H1 (cell line): ENCODE measurements around the gene KCNK13. TPM values are rescaled to one million over a fixed set of nuclear protein-coding genes. Genes with fewer than 3 reads are reported as not detected.

Experiments used
- CTCF ChIA-PET: fragments of 300-600 bp; sonication (Branson Sonifier 250); formaldehyde crosslinking; loops from one replicate; lab custom pipeline; 2021; ENCODE audit not compliant: partially characterized antibody; lab: Charles Lee
- POLR2A ChIA-PET: fragments of 300-600 bp; sonication (Branson Sonifier 250); formaldehyde crosslinking; loops from one replicate; lab custom pipeline; 2021; ENCODE audit warnings: inconsistent platforms; ENCODE audit not compliant: partially characterized antibody; lab: Charles Lee
- DNase-seq, 2 experiments: peaks; one replicate each; pipeline versions ENCODE4 v3.0.0 to v3.0.0-alpha.2; 2010 to 2022; ENCODE audit warnings: low spot score in 2 of 2, low read depth in 1 of 2, mixed read lengths in 1 of 2
- FAIRE-seq: peaks from 2 replicates; lab custom pipeline; 2011; peaks lifted over from hg19 to GRCh38; lab: Jason Lieb, UNC
- H2AFZ ChIP-seq: 2 replicates; pipeline ENCODE4 v1.8.1; 2012; ENCODE audit warnings: low read length, inconsistent platforms
- H2AK5ac ChIP-seq: 2 replicates; pipeline ENCODE4 v1.6.1; 2013; ENCODE audit warnings: low read depth, low read length
- H2BK120ac ChIP-seq: replicated peaks from 2 replicates; pipeline ENCODE3; 2013; ENCODE audit warnings: low read depth, low read length, inconsistent platforms
- H2BK12ac ChIP-seq: 2 replicates; pipeline ENCODE4 v1.6.1; 2013; ENCODE audit warnings: low read depth, low read length
- H2BK15ac ChIP-seq: 2 replicates; pipeline ENCODE4 v1.6.1; 2013; ENCODE audit warnings: low read length
- H2BK20ac ChIP-seq: 2 replicates; pipeline ENCODE4 v1.6.1; 2013; ENCODE audit warnings: low read length
- H2BK5ac ChIP-seq: 2 replicates; pipeline ENCODE4 v1.6.1; 2013; ENCODE audit warnings: low read depth, low read length
- H3K14ac ChIP-seq: 2 replicates; pipeline ENCODE4 v1.6.1; 2013; ENCODE audit warnings: inconsistent platforms; ENCODE audit not compliant: insufficient read length
- H3K18ac ChIP-seq: 2 replicates; pipeline ENCODE4 v1.6.1; 2013; ENCODE audit warnings: low read length; ENCODE audit errors: extremely low read depth
- H3K23ac ChIP-seq: 2 replicates; pipeline ENCODE4 v1.6.1; 2013; ENCODE audit warnings: inconsistent platforms; ENCODE audit not compliant: insufficient read length
- H3K23me2 ChIP-seq: 2 replicates; pipeline ENCODE4 v1.6.1; 2013; ENCODE audit warnings: low read depth, low read length
- H3K27ac ChIP-seq: 2 replicates; pipeline ENCODE4 v1.6.1; 2011; ENCODE audit warnings: low read depth, low read length, inconsistent platforms
- H3K27me3 ChIP-seq, 4 experiments: replicated peaks in 1 of 4; 1 replicate in 1 of 4; 2 replicates in 3 of 4; pipeline versions ENCODE4 v1.6.1 to v1.8.1; 2011 to 2013; ENCODE audit warnings: low read length in 3 of 4, mild to moderate bottlenecking in 3 of 4, inconsistent platforms in 2 of 4, mixed read lengths in 2 of 4, moderate library complexity in 1 of 4; ENCODE audit not compliant: control insufficient read depth in 3 of 4, insufficient read depth in 3 of 4; ENCODE audit errors: extremely low read depth in 1 of 4
- H3K36me3 ChIP-seq, 4 experiments: 2 replicates each; pipeline versions ENCODE4 v1.6.1 to v1.8.1; 2011 to 2013; ENCODE audit warnings: mild to moderate bottlenecking in 4 of 4, low read length in 3 of 4, moderate library complexity in 2 of 4, control low read depth in 1 of 4, inconsistent platforms in 1 of 4; ENCODE audit not compliant: insufficient read depth in 4 of 4, control insufficient read depth in 2 of 4
- H3K4ac ChIP-seq: replicated peaks from 2 replicates; pipeline ENCODE3; 2013; ENCODE audit warnings: low read length, low read depth, mixed read lengths, inconsistent platforms; ENCODE audit not compliant: insufficient read length
- H3K4me1 ChIP-seq, 4 experiments: replicated peaks in 1 of 4; 1 replicate in 1 of 4; 2 replicates in 3 of 4; pipeline versions ENCODE4 v1.6.1 to v1.8.1; 2011 to 2013; ENCODE audit warnings: low read length in 3 of 4, inconsistent platforms in 2 of 4, mixed read lengths in 1 of 4; ENCODE audit not compliant: insufficient read depth in 4 of 4, control insufficient read depth in 3 of 4
- H3K4me2 ChIP-seq, 2 experiments: 2 replicates each; pipeline versions ENCODE4 v1.6.1 to v1.8.1; 2011 to 2013; ENCODE audit warnings: low read depth in 2 of 2, low read length in 2 of 2, control low read depth in 1 of 2, inconsistent platforms in 1 of 2, mild to moderate bottlenecking in 1 of 2; ENCODE audit not compliant: insufficient read depth in 1 of 2
- H3K4me3 ChIP-seq, 4 experiments: fragments of 200-600, 300-600 bp in 1 of 4; sonication (generic), shearing (Covaris generic), sonication (Bioruptor Twin) in 1 of 4; 2 replicates each; pipeline versions ENCODE4 v1.5.1 to v1.8.1; 2011 to 2016; ENCODE audit warnings: low read length in 4 of 4, low read depth in 3 of 4, control low read depth in 2 of 4, inconsistent platforms in 2 of 4, mild to moderate bottlenecking in 2 of 4, mixed read lengths in 1 of 4, moderate library complexity in 1 of 4; ENCODE audit not compliant: insufficient read depth in 2 of 4; ENCODE audit errors: extremely low read depth in 1 of 4
- H3K56ac ChIP-seq: replicated peaks from 2 replicates; pipeline ENCODE3; 2013; ENCODE audit warnings: low read depth, mild to moderate bottlenecking, mixed read lengths, low read length, inconsistent platforms; ENCODE audit not compliant: insufficient read length
- H3K79me1 ChIP-seq: 2 replicates; pipeline ENCODE4 v1.6.1; 2013; ENCODE audit warnings: low read depth, low read length, control low read depth
- H3K79me2 ChIP-seq, 2 experiments: 2 replicates each; pipeline versions ENCODE4 v1.6.1 to v1.8.1; 2012 to 2013; ENCODE audit warnings: low read length in 2 of 2, mild to moderate bottlenecking in 2 of 2, inconsistent platforms in 1 of 2; ENCODE audit not compliant: insufficient read depth in 2 of 2, control insufficient read depth in 1 of 2
- H3K9ac ChIP-seq, 4 experiments: replicated peaks in 1 of 4; 1 replicate in 1 of 4; 2 replicates in 3 of 4; pipeline versions ENCODE4 v1.6.1 to v1.8.1; 2011 to 2013; ENCODE audit warnings: low read depth in 3 of 4, low read length in 3 of 4, control low read depth in 2 of 4, mild to moderate bottlenecking in 2 of 4, moderate library complexity in 2 of 4, inconsistent platforms in 1 of 4; ENCODE audit errors: extremely low read depth in 1 of 4
- H3K9me3 ChIP-seq, 2 experiments: 2 replicates each; pipeline versions ENCODE4 v1.6.1 to v1.8.1; 2012 to 2013; ENCODE audit warnings: mild to moderate bottlenecking in 2 of 2, moderate library complexity in 2 of 2, control low read depth in 1 of 2, inconsistent platforms in 1 of 2, low read depth in 1 of 2, low read length in 1 of 2, mixed read lengths in 1 of 2; ENCODE audit not compliant: insufficient read depth in 2 of 2
- H4K20me1 ChIP-seq, 2 experiments: replicated peaks in 1 of 2; 2 replicates each; pipeline versions ENCODE3 to v1.8.1; 2011 to 2013; ENCODE audit warnings: inconsistent platforms in 2 of 2, low read length in 2 of 2, mild to moderate bottlenecking in 1 of 2; ENCODE audit not compliant: insufficient read depth in 2 of 2, control insufficient read depth in 1 of 2
- H4K5ac ChIP-seq: 2 replicates; pipeline ENCODE4 v1.6.1; 2013; ENCODE audit warnings: low read length, low read depth, mixed read lengths, inconsistent platforms; ENCODE audit not compliant: insufficient read length
- H4K8ac ChIP-seq: 2 replicates; pipeline ENCODE4 v1.8.0; 2013; ENCODE audit warnings: mild to moderate bottlenecking, moderate library complexity, low read length, inconsistent platforms; ENCODE audit not compliant: insufficient read depth; ENCODE audit errors: extremely low read depth
- H4K91ac ChIP-seq: replicated peaks from 2 replicates; pipeline ENCODE3; 2013; ENCODE audit warnings: low read length, mixed read lengths, inconsistent platforms; ENCODE audit not compliant: insufficient read length
- CTCF ChIP-seq, 3 experiments: IDR thresholded peaks; 1 replicate in 2 of 3; 2 replicates in 1 of 3; pipeline versions ENCODE4 v1.5.1 to v1.6.1; 2011; ENCODE audit warnings: low read length in 3 of 3, mild to moderate bottlenecking in 3 of 3, inconsistent platforms in 2 of 3, low read depth in 1 of 3, moderate library complexity in 1 of 3; ENCODE audit not compliant: insufficient read depth in 1 of 3; ENCODE audit errors: control extremely low read depth in 1 of 3
- E2F6 ChIP-seq: IDR thresholded peaks from 2 replicates; pipeline ENCODE4 v1.6.1; 2012; ENCODE audit warnings: inconsistent platforms
- EZH2 ChIP-seq: fragments of 200-600 bp; sonication (generic); IDR thresholded peaks from 2 replicates; pipeline ENCODE4 v1.7.1; 2012; ENCODE audit warnings: low read depth, mild to moderate bottlenecking, moderate library complexity, low read length, inconsistent platforms; ENCODE audit not compliant: severe bottlenecking
- GABPA ChIP-seq: IDR thresholded peaks from 2 replicates; pipeline ENCODE4 v1.6.1; 2011; ENCODE audit warnings: mild to moderate bottlenecking, low read length, moderate library complexity, borderline replicate concordance; ENCODE audit not compliant: insufficient read depth
- KDM1A ChIP-seq: fragments of 200-600, 300-600 bp; sonication (generic); IDR thresholded peaks from 2 replicates; pipeline ENCODE4 v1.7.1; 2016; ENCODE audit warnings: mild to moderate bottlenecking, low read length, borderline replicate concordance
- POLR2A ChIP-seq, 2 experiments: IDR thresholded peaks; 1 replicate in 1 of 2; 2 replicates in 1 of 2; pipeline ENCODE4 v1.6.1; 2011; ENCODE audit warnings: low read depth in 2 of 2, low read length in 2 of 2, mild to moderate bottlenecking in 2 of 2; ENCODE audit errors: control extremely low read depth in 1 of 2
- RAD21 ChIP-seq, 2 experiments: IDR thresholded peaks in 1 of 2; conservative IDR thresholded peaks in 1 of 2; 2 replicates each; pipeline ENCODE4 v1.6.1; 2011; ENCODE audit warnings: low read depth in 2 of 2, low read length in 2 of 2, improper control_type of control experiment in 1 of 2, inconsistent platforms in 1 of 2, mild to moderate bottlenecking in 1 of 2, moderate library complexity in 1 of 2
- SIRT6 ChIP-seq: IDR thresholded peaks from one replicate; pipeline ENCODE4 v1.7.1; 2012; ENCODE audit warnings: low read length, inconsistent platforms
- TAF1 ChIP-seq: IDR thresholded peaks from 2 replicates; pipeline ENCODE4 v1.6.1; 2011; ENCODE audit warnings: mild to moderate bottlenecking, low read depth, low read length
- YY1 ChIP-seq: IDR thresholded peaks from 2 replicates; pipeline ENCODE4 v1.6.1; 2011; ENCODE audit warnings: low read depth, mild to moderate bottlenecking, low read length
- WGBS, 2 experiments: shearing (Covaris generic) in 1 of 2; methylation state at CpG; one replicate each; pipeline versions ENCODE4 v1.1.6 to v1.1.7; 2013 to 2015; ENCODE audit warnings: low lambda C conversion rate in 2 of 2, mixed read lengths in 2 of 2, inconsistent platforms in 1 of 2, low coverage in 1 of 2, missing lambda C conversion rate in 1 of 2; ENCODE audit not compliant: insufficient replicate concordance in 2 of 2, insufficient coverage in 1 of 2, insufficient read length in 1 of 2; ENCODE audit errors: extremely low coverage in 1 of 2, missing lambda C conversion rate in 1 of 2; 5-methylcytosine and 5-hydroxymethylcytosine counted together
- polyA plus RNA-seq, 7 experiments: library from polyadenylated mRNA; depleted of rRNA in 3 of 7; stranded (reverse) in 5 of 7; unstranded in 2 of 7; fragments of >200 nt in 5 of 7; fragments of 200-250 nt in 2 of 7; gene quantifications; 1 replicate in 5 of 7; 2 replicates in 1 of 7; 4 replicates in 1 of 7; pipeline versions ENCODE4 v1.2.1 to v1.2.3, GENCODE V29; 2011 to 2013; ENCODE audit warnings: missing spikeins in 2 of 7, mixed read lengths in 2 of 7
- total RNA-seq: library from RNA; stranded (reverse); fragmentation: NEBNext Ultra II Directional; extraction: Animal tissue kit (Norgen Biotek cat#: 25700); gene quantifications from 2 replicates; pipeline ENCODE4 v1.2.1, GENCODE V29; 2021

KCNK13 gene
- total and polyA plus RNA-seq, 2 of the 8 experiments (the other 6 are each of a cell fraction or from before 2014, with no cell fraction given): 0.39 to 0.48 TPM

- 0 out of 4 replicates have a peak, but pooled peaks cover 0 to 4% of the 10 kb centered on the region in 2 experiments for H3K9me3 ChIP-seq
- no peak overlapping the region for H3K4ac ChIP-seq
- no peak overlapping the region for H2AK5ac ChIP-seq
- H3K27ac ChIP-seq: no peak overlapping the region
- no peak overlapping the region for H2BK120ac ChIP-seq
- H2AFZ ChIP-seq: no peak overlapping the region
- H2BK12ac ChIP-seq: no peak overlapping the region
- H3K27me3 ChIP-seq: no peaks in the 10 kb centered on the region
- no peak overlapping the region for H4K8ac ChIP-seq
- H2BK15ac ChIP-seq: no peak overlapping the region
- ChIA-PET CTCF (interaction anchor here (0.6 to 4.6 kb wide), 7 partner anchors 12 to 536 kb away, joined by 3 to 32 read pairs (median 3); no protein-coding TSS in a partner anchor), POLR2A (no interaction called here)
- no peaks in the 10 kb centered on the region for H4K20me1 ChIP-seq
- H3K23me2 ChIP-seq: no peaks in the 10 kb centered on the region
- H2BK20ac ChIP-seq: no peak overlapping the region
- FAIRE-seq (no peak), DNase-seq (no peak)
- no peak overlapping the region for H3K9ac ChIP-seq
- H3K56ac ChIP-seq: no peak overlapping the region
- no peak overlapping the region for H3K4me3 ChIP-seq
- no peak overlapping the region for H3K14ac ChIP-seq
- WGBS, 2 experiments: 83% methylated on average over 7 of the region's 7 CpGs; no CpG with 5 or more reads in 1 of the 2 experiments
- no peaks in the 10 kb centered on the region for H3K79me1 ChIP-seq
- no peak overlapping the region for H3K4me2 ChIP-seq
- H3K4me1 ChIP-seq: no peaks in the 10 kb centered on the region
- no peak overlapping the region for H2BK5ac ChIP-seq
- H4K5ac ChIP-seq: no peak overlapping the region
- H3K18ac ChIP-seq: no peak overlapping the region
- no peak overlapping the region for H4K91ac ChIP-seq
- H3K36me3 ChIP-seq: no peaks in the 10 kb centered on the region
- H3K23ac ChIP-seq: no peak overlapping the region
- H3K79me2 ChIP-seq: no peaks in the 10 kb centered on the region
- TF ChIP-seq CTCF (IDR thresholded peaks at IDR 0.05; ENCODE audit: control extremely low read depth in 1 of 3, insufficient read depth in 1 of 3, low read depth in 1 of 3, low read length in 3 of 3) (no peak), KDM1A (no peak), GABPA (no peak), POLR2A (IDR thresholded peaks at IDR 0.05; ENCODE audit: control extremely low read depth in 1 of 2, low read depth in 2 of 2, low read length in 2 of 2) (no peak), YY1 (no peak), RAD21 (IDR thresholded peaks at IDR 0.05 in 1 of 2, conservative IDR thresholded peaks at IDR 0.05 in 1 of 2; ENCODE audit: low read depth in 2 of 2, low read length in 2 of 2) (no peak), SIRT6 (no peak), E2F6 (no peak), EZH2 (no peak), TAF1 (no peak)
These were observed 129.8 kb downstream of the KCNK13 start for GRCh38 chr14:90191585-90191984.
